Activated T-helper 1 cell treated with anti-CD3 and anti-CD28 coated beads, Interleukin-2, amount 50 U/mL, for 16 hours (primary cell): ENCODE data around the gene DCANP1.
A peak's percentile ranks its signal among the peaks of the same experiment; 100 is the strongest.

Experiments used
- DNase-seq, 2 donors: peaks; one replicate each; pipeline ENCODE4 v3.0.0-alpha.2; 2020; ENCODE audit warnings: low read depth in 1 of 2, low spot score in 1 of 2

Gene DCANP1

GRCh38 chr5:135457424-135458071 lies 10.4 kb upstream of the DCANP1 start:
- DNase-seq: peak; percentile 19 to 24

- no peak for DNase-seq
These were observed 9.3 kb upstream of the DCANP1 start for GRCh38 chr5:135456238-135457099.

- DNase-seq: no peak
These were observed 8.7 kb upstream of the DCANP1 start for GRCh38 chr5:135455876-135456237.

- no peak for DNase-seq
These were observed 7.8 kb upstream of the DCANP1 start for GRCh38 chr5:135454946-135455345.

- DNase-seq: no peak
These were observed 6.5 kb upstream of the DCANP1 start for GRCh38 chr5:135453613-135454012.

GRCh38 chr5:135452321-135453030 lies 5.3 kb upstream of the DCANP1 start, which contains the start of gene TIFAB:
Gene TIFAB, minus strand, starts transcription at chr5:135452351. Its CDS starts 2,412 bp downstream, at chr5:135449939.
- DNase-seq: no peak

GRCh38 chr5:135451581-135452320 lies 4.6 kb upstream of the DCANP1 start:
- DNase-seq: no peak

GRCh38 chr5:135450952-135451351 lies 3.8 kb upstream of the DCANP1 start:
- no peak for DNase-seq

- DNase-seq: no peak
These were observed 3.2 kb upstream of the DCANP1 start for GRCh38 chr5:135450336-135450735.

GRCh38 chr5:135449644-135450043 lies 2.5 kb upstream of the DCANP1 start:
- no peak for DNase-seq

- no peak for DNase-seq
These were observed 1.8 kb upstream of the DCANP1 start for GRCh38 chr5:135448791-135449507.

- DNase-seq: no peak
These were observed 1.1 kb upstream of the DCANP1 start for GRCh38 chr5:135448071-135448739.

- DNase-seq: no peak
These were observed 533 bp downstream of the DCANP1 start for GRCh38 chr5:135446615-135447014.

GRCh38 chr5:135446206-135446605 lies 942 bp downstream of the DCANP1 start:
- DNase-seq: no peak

GRCh38 chr5:135445306-135445985 lies 1.7 kb downstream of the DCANP1 start:
- no peak for DNase-seq

- DNase-seq: no peak
These were observed 2.3 kb downstream of the DCANP1 start for GRCh38 chr5:135444881-135445280.

- DNase-seq: no peak
These were observed 2.8 kb downstream of the DCANP1 start for GRCh38 chr5:135444360-135444759.

GRCh38 chr5:135443161-135443960 lies 3.8 kb downstream of the DCANP1 start:
- no peak for DNase-seq
